Lower leg skin (tissue), 3 donors: ENCODE results near the gene IYD.

ENCODE experiments used
- CTCF ChIP-seq, 3 donors: fragments of 450-650 bp; IDR thresholded peaks; one replicate each; pipeline ENCODE4 v1.5.1; 2016; ENCODE audit warnings: antibody characterized with exemption in 3 of 3, mild to moderate bottlenecking in 3 of 3, moderate library complexity in 2 of 3
- POLR2A ChIP-seq, 2 donors: fragments of 450-650 bp; IDR thresholded peaks; one replicate each; pipeline ENCODE4 v1.6.1; 2016 to 2017; ENCODE audit warnings: antibody characterized with exemption in 2 of 2, mild to moderate bottlenecking in 1 of 2, moderate library complexity in 1 of 2

GRCh38 chr6:150377211-150377781 is 8.5 kb downstream of the IYD start:
- TF ChIP-seq CTCF (IDR thresholded peaks at IDR 0.05) (no peak), POLR2A (IDR thresholded peaks at IDR 0.05) (no peak)
